Right ventricle myocardium inferior (tissue), 1 donor: ENCODE results near the gene HIPK2. TPM values are rescaled to one million over a fixed set of nuclear protein-coding genes. Genes with fewer than 3 reads are reported as not detected.

Experiments
- ATAC-seq: fragments of 200-7000 bp; cut with Tn5 transposase; one replicate; pipeline ENCODE4 v1.9.1; 2020; ENCODE audit warnings: mild to moderate bottlenecking, moderate library complexity
- DNase-seq: peaks from one replicate; pipeline ENCODE4 v3.0.0; 2021; ENCODE audit errors: missing footprints
- intact Hi-C: fragments of 100-400 bp; cut with DNase I; formaldehyde crosslinking; loops from one replicate; pipeline ENCODE4 v1.11.0; 2022
- total RNA-seq: library from RNA; stranded (reverse); fragmentation: NEBNext Ultra II Directional; extraction: Animal tissue kit (Norgen Biotek cat#: 25700); gene quantifications from one replicate; pipeline ENCODE4 v1.2.1, GENCODE V29; 2021
- donor health status: DM: no; HTN: yes; CAD: no; lungs with severe emphysema.

The HIPK2 gene
- total RNA-seq, 1 donor from 2014 or later, result 97.8 TPM

DNA sequence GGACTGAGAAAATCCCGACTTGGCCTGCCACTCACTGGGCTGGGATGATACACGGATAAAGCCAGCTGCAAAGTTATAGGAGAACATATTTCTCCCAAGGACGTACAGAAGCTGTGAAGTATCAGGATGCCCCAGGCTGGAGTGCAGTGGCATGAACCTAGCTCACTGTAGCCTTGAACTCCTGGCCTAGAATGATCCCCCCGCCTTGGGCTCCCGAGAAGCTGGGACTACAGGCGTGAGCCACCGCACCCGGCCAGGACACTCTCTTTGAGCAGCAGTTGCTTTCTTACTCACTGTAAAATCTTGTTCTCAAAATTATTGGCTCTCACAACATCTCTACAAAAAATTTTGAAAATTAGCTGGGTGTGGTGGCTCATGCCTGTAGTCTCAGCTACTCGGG is 203.9 kb downstream of the HIPK2 start:
- no peak for DNase-seq
- intact Hi-C loops, result no loop called here
- no peak for ATAC-seq

DNA sequence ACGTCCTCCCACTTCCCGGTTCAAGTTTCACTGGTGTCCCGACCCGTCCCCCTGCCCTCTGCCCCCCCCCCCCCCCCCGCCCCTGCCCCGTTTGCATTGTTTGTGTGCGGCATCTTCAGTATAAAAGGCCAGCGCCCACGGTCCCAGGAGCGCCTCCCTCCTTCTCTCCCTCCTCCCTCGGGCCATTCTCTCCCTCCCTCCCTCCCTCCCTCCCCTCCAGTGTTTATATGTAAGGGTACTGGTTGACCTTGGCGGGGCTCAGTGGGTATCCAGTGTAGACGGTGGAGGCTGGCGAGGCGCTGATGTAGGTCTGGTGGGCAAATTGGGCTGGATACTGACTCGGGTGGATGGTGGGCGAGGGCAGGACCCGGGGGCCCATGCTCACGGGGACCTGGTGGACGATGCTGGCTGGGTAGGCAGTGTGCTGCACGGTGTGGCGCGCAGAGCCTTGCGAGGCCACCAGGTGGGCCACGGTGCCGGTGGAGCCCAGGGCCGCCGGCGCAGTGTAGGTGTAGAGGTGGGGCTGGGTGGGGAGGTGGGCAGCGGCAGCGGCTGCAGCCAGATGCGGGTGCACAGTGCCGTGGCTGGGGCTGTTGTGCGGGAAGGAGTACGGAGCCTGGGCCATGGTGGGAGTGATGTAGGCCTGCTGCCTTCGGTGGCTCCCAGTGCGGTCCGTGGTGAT is 205.0 kb downstream of the HIPK2 start:
- ATAC-seq (no peak), DNase-seq (no peak)
- intact Hi-C loops, result no loop called here

DNA sequence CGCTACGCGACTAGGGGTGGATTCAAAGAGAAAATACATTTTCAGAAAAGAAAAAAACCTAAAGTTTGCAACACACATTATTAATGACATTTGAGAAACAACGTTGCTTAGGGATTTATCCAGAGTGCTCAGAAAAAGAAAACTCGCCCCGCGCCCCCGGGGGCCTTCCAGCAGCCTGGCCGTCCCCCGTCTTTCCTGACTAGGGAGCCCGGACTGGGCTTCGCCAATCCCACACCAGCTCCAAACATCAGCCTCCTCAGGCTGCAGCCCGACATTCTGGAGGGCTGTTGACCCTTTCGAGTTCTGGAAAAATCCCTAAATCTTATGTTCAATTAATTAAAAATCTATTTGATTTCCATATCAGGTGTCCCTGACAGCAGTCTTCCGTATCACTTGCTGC is 205.7 kb downstream of the HIPK2 start:
- DNase-seq, result no peak
- intact Hi-C loops, result no loop called here
- no peak for ATAC-seq

DNA sequence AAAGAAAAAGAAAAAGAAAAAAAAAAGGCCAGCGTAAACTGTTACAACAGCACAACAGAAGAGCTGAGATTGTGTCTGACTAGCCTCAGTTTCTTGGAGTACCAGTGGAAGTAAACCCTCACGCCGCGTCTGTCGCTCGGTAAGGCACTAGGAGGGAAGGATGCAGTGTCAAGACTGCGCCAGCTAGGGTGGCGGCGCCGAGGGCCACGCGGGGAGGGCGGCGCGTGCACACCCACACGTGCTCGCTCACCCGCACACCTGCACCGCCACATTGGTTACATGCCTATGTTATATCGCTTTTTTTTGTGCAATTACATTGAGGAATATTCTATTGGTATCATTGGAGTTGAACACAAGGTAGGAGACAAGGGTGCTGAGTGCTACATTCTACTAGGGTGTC is 206.1 kb downstream of the HIPK2 start:
- no peak for ATAC-seq

DNA sequence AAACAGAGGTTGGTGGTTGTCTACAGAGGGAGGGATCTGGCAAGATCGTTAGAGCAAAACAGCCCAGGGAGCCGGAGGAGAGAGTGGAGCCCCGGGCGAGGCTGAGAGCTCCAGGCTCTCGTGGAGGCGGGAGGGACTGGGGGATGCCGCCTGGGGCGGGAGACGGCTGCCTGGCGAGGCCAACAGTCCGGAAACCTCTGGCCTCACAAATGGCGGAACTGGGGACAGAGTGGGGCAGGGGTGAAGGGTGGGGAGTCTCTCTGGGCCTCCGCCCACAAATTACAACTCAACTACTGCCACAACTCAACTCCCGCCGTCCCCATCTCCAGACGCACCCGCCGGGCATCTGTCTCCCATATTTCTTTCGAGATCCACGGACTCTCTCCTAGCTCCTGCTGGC is 206.6 kb downstream of the HIPK2 start:
- ATAC-seq, result no peak
- intact Hi-C loops, result no loop called here

More for the DNA sequence above, 206.1 kb downstream of the HIPK2 start:
- intact Hi-C loops, result no loop called here
- no peak for DNase-seq

DNA sequence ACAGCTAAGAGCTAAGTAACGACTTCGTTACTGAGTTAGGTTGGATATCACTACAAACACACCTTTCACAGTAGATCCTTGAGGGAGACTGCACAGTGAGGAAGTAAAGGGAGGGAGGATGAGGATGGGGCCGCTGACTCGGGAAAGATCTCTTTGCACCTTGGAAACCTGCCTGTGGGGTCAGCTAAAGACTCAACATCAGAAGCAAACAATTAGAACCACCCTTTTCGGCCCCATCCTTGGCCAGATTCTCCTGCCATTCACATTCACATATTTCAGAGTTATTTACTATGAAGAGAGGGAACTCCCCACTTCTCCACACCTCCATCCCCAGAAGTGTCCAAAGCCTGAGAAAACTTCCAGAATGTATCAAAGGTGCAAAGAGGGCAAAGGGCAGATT is 207.2 kb downstream of the HIPK2 start:
- ATAC-seq (no peak), DNase-seq (no peak)
- intact Hi-C loops, result no loop called here

More for the DNA sequence above, 206.6 kb downstream of the HIPK2 start:
- no peak for DNase-seq

DNA sequence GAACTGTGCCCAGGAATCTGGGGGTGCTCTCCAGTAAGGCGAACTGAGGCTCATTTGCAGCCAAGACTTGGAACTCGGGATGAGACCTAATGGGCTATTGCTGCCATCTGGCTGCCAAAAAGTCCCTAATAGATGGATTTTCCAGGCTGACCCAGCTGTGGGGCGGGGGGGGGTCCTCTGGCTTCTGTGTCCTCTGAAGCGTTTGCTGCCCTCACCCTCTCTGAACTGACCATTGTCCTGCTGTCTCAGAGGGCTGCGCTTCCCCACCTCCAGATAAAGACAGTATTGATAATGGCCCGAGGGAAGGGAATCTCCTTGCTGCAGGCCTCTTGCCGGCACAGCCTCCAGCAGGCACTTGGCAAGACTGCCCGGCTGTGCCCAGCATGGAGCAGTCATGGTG is 207.7 kb downstream of the HIPK2 start:
- DNase-seq, result no peak
- intact Hi-C loops, result no loop called here
- no peak for ATAC-seq

DNA sequence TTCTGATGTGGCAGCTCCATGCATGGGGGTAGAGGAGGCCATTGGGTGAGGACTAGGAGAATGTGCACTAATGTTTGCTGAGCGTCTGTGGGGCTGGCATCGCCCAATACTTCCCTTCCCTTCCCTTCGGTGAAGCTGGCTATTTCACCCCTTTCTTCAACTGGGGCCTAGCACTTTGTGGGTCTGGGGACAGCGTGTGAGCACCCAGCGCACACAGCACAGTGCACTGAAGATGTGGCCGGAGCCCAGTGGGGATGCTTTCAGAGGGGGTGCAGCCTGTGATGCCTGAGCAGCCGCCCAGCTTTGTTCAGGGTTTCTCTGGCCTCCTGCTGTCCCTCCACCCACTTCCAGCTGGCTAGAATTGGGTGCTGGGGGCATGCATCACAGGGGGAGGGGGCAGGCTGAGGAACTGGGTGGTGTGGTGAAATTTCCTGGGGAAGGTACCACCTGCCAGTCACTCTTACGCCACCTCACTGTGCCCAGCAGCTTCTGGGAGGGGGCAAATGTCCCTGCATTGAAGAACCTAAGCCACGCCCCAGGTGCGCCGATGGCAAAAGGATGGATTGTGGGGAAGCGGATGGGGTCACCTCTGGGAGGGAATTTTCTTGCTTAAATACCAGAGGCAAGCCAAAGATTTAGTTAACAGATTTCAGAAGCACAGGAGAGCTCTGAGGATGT is 208.8 kb downstream of the HIPK2 start:
- intact Hi-C loops, result no loop called here
- ATAC-seq (no peak), DNase-seq (no peak)

DNA sequence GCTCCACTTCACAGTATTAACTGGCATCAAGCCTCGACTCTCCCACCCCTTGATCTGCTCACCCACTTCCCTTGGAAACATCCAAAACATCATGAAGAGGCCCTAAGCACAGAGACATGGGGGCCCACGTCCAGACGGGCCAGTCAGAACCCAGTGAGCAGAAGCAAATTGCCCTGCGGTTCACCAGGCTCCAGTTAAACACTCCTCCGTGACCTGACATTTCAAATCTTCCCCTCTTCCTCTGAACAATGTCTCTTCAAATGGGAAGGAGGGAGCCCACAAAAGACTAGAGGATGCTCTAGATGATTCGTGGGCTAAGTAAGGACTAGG is 209.5 kb downstream of the HIPK2 start:
- intact Hi-C loops, result no loop called here
- ATAC-seq (no peak), DNase-seq (no peak)

DNA sequence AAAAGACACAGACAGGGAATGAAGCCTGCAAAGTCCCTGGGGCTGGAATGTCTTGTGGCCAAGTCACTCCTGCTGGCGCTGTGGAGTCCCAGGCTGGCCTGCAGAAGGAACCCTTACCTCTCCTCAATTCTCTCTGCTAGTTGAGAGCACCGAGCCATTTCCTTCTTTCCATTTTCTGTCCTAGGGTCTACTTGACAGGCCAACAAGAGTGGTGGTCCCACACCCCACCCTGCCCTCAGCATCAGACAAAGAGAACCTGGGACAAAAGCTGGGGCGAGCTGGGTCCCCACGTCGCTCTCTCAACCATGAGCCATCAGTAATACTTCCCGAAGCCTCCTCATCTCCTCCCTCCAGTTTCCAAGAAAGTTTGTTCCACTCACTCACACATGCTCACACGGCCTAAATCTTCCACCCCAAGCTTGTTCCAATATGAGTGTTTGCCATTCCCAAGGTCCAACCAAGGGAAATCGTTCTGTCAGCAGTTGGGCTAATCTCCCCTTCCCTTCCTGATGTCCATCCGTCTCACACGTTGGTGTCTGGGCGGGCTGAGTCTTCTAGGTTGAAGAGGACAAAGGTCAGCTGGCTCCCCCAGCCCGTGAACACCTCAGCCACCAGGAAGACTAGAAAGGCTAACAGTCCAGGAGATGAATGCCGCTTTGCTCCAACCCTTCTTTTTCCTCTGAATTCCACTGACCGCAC is 210.0 kb downstream of the HIPK2 start:
- no peak for DNase-seq
- ATAC-seq, result no peak
- intact Hi-C loops, result no loop called here

DNA sequence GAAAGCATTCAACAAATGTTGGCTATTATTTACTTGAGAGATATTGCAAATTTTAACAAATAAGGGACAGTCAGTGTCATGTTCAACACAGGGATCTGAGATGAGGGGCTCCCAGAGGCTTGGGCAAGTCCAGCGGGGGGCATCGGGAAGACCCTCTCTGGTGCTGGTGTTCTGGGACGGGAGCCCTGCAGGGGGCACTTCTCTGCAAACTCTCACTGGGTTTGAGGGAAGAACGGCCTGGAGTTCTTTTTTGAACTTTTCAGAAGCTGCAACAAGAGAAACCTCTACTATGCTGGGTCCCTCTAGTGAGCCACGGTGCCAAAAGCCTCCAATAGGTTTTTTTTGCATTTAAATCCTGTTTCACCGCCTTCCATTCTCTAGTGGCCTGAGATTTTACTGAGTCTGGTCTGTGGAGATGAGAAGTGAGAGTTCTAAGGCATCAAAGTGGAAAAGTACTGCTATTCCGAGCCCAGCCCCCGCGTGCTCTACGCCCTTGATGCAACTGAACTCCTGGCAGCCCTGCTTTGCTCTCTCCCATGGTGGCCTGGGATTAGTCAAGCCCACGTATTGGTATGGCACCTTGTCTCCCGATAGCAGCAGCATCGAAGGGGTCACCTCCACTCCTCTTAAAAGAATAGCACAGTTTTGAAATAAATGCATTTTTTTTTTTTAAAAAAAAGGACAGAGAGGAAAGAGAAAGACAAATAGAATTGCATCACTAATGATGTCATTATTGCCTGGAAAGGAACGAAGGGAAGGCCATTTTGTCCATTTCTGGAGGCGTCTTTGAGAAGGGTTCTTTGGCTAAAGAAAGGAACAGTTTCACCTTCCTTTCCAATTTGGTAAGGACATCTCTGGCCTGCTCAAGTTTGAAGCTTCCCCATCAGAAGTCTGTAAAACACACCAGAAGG is 210.8 kb downstream of the HIPK2 start:
- ATAC-seq, result no peak
- intact Hi-C loops, result no loop called here
- DNase-seq, result no peak

DNA sequence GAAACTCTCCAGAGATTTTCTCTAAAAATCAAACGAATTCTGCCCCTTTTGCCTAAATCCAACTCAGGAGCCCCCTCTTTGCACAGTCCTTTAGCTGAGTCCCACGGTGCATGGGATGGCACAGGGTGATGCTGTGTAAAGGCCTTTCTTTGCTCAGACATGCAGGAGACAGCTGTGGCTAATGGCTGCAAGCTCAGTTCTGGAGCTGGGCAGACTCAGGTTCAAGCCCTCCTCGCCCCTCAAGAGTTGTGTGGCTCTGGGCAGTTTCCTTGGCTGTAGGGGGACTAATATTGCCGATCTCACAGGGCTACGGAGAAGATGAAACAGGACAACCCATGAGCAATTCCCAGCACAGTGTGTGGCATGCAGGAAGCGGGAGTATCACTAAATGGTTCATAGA is 211.7 kb downstream of the HIPK2 start:
- intact Hi-C loops, result no loop called here
- ATAC-seq (no peak), DNase-seq (no peak)

DNA sequence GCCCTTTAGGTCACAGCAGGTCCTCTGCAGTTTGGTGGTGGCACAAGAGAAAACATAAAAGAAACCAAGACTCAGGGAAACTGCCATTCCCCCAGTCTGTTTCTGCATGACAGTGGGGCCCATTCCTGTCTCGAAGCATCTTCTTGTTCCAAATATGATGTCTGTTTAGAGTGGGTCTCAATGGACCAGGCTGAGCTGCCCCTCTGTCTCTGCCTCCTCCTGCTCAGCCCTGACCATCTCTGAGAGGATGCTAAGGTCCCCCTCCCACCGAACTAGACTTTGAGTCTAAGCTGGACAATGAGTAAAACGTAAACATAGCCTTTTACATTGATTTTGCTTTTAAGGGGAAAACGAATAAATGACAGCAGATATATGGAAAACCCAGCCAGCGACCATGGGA is 213.9 kb downstream of the HIPK2 start:
- no peak for ATAC-seq
- intact Hi-C loops, result no loop called here
- no peak for DNase-seq

DNA sequence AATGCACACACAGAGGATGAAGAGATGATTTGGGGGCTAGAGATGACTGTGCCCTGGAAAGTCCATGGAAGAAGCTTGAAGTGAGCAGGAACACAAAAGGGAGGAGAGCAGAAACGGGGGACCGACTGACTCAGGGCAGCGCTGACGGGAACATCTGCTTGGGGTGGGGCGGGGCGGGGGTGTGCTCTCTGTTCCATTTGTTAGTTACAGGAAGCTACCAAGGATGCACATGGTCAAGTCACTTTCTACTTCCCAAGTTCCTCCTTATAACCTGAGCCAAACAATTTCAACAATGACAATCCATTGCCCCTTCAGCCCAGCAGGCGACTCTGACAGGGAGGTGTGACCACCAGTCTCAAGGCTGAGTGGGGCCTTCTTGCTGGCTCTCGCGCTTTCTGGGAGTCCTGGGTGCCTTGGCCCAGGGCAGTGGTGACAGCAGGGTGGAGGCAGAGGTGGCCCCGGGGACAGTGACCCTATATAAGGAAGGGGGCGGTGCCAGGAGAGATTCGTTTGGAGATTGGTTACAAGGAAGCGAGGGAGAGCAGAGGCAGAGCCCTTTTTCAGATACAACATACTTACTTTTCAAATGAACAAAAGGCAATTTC is 214.7 kb downstream of the HIPK2 start:
- ATAC-seq (no peak), DNase-seq (no peak)
- intact Hi-C loops, result no loop called here

DNA sequence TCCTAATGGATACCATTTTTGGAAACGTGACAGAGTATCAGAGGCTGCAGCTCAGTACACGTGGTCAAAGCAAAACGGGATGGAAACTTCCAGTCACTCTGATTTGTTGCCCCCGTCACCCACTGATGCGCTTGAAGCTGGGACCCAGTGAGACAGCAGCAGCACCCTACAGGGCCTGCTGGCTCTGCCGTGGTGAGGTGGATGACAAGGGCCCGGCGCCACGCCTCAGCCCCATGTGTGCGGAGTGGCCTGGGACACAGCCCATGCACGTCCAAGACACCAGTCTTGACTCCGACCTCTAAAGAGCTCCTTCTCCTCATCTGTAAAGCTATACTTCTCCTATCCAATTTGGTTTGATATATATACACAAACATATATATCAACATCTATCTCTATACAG is 215.3 kb downstream of the HIPK2 start:
- intact Hi-C loops, result no loop called here
- DNase-seq (no peak), ATAC-seq (no peak)

DNA sequence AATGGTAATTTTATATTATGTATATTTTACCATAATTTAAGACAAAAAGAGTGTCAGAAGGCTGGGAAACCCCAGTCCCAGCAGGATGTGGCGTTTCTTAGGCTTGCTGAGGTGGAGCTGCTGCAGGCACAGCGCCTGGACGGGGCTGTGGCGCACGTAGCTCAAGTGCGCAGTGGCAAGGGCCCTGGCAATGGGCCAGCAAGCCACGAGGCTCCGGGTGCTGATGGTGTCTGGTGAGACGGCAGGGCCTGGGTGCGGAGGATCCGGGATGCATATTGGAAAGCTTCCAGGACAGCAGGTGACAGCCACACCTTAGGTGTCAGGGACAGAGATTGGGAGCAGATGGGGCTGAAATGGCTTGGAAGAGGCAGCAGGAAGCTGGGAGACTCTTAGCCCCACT is 217.1 kb downstream of the HIPK2 start:
- ATAC-seq, result no peak
- DNase-seq, result no peak
- intact Hi-C loops, result no loop called here

DNA sequence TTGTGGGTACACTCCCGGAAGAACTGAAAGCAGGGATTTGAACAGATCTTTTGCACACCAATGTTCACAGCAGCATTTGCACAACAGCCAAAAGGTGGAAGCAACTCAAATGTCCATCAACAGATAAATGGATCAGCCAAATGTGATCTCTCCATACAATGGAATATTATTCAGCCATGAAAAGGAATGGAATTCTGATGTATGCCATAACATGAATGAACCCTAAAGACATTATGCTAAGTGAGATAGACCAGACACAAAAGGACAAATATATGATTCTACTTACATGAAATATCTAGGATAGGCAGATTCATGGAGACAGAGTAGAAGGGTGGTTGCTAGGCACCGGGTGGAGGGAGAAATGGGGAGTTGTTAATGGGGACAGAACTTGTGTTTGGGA is 217.6 kb downstream of the HIPK2 start:
- intact Hi-C loops, result no loop called here
- ATAC-seq, result no peak
- DNase-seq, result no peak

DNA sequence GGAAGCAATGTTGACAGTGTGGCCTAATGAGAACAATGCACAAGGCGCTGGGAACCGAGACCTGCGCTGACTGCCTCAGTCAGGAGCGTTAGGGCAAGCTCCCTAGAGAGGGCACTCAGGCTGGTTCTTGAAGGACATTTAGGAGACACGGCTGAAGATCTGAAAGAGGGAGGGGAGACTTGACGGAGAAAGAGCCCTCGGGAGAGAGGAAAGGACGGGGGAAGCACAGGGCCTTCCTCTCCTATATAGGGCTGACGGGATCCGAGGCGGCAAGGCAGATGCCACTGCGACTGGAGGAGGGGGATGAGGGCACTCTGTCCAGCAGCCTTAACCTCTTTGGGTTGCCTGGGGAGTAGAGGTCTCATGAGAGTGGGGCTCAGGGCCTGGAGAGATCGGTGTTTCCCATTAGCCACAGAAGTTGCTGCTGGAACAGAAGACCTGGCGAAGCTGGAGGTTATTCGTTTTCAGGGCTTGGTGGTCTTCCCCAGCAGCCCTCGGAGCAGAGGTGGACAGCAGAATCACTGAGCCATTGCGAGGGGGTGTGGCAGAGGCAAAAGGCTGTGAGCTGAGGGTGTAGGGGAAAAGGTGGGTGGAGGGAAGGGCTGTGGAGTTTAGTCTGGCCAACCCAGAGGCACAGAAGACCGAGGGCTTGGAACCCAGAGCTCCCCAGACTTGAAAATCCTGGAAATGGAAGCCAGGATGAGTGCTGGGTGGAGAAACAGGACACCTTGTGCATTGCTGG is 218.3 kb downstream of the HIPK2 start:
- intact Hi-C loops, result no loop called here
- DNase-seq, result no peak
- ATAC-seq, result no peak
